Right lobe of liver (tissue), 6 donors: ENCODE results near the gene CLDN20. TPM values are rescaled to one million over a fixed set of nuclear protein-coding genes. Genes with fewer than 3 reads are reported as not detected.
A peak's percentile ranks its signal among the peaks of the same experiment; 100 is the strongest.

Experiments
- ATAC-seq, 4 donors: fragments of 200-7000 bp; cut with Tn5 transposase; one replicate each; pipeline ENCODE4 v1.9.1; 2020; ENCODE audit warnings: mild to moderate bottlenecking in 4 of 4, moderate library complexity in 4 of 4
- DNase-seq, 3 donors: peaks; one replicate each; pipeline ENCODE4 v3.0.0-alpha.2; 2020
- H3K27ac ChIP-seq, 3 donors: fragments of 200-600 bp; one replicate each; pipeline ENCODE4 v1.8.0; 2022
- H3K27me3 ChIP-seq, 2 donors: fragments of 200-600 bp; one replicate each; pipeline ENCODE4 v1.8.0; 2022
- H3K36me3 ChIP-seq, 4 donors: fragments of 200-600 bp; sonication (generic) in 1 of 4; one replicate each; pipeline versions ENCODE4 v1.5.1 to v1.8.0; 2017 to 2022; ENCODE audit warnings: control low read depth in 1 of 4
- H3K4me1 ChIP-seq, 4 donors: fragments of 200-600 bp; sonication (generic) in 1 of 4; one replicate each; pipeline versions ENCODE4 v1.5.1 to v1.8.0; 2017 to 2022; ENCODE audit warnings: control low read depth in 1 of 4
- H3K4me3 ChIP-seq, 3 donors: fragments of 200-600 bp; one replicate each; pipeline ENCODE4 v1.8.0; 2022
- H3K9me3 ChIP-seq, 4 donors: fragments of 200-600 bp; sonication (generic) in 1 of 4; one replicate each; pipeline versions ENCODE4 v1.5.1 to v1.8.0; 2017 to 2022; ENCODE audit warnings: control low read depth in 1 of 4
- CTCF ChIP-seq, 4 donors: fragments of 200-600 bp in 3 of 4; fragments of 450-650 bp in 1 of 4; IDR thresholded peaks; one replicate each; pipeline versions ENCODE4 v1.5.1 to v1.8.0; 2016 to 2022; ENCODE audit warnings: antibody characterized with exemption in 4 of 4, mild to moderate bottlenecking in 2 of 4
- POLR2A ChIP-seq: fragments of 450-650 bp; IDR thresholded peaks from one replicate; pipeline ENCODE4 v1.6.1; 2017; ENCODE audit warnings: antibody characterized with exemption, mild to moderate bottlenecking
- WGBS: methylation state at CpG from one replicate; pipeline ENCODE4 v1.1.6; 2018; ENCODE audit warnings: low coverage, low lambda C conversion rate; ENCODE audit not compliant: insufficient coverage; ENCODE audit errors: missing lambda C conversion rate; 5-methylcytosine and 5-hydroxymethylcytosine counted together
- intact Hi-C, 2 donors: fragments of 100-400 bp; cut with DNase I; formaldehyde crosslinking; loops; one replicate each; pipeline versions ENCODE4 v1.11.2 to v1.14.1; 2022
- total RNA-seq, 6 experiments: library from RNA; depleted of rRNA in 2 of 6; stranded (reverse); fragments of >200 nt in 2 of 6; fragmentation: NEBNext Ultra II Directional in 3 of 6; extraction: Animal tissue kit (Norgen Biotek cat#: 25700) in 3 of 6; gene quantifications; one replicate each; pipeline versions ENCODE4 v1.1.0 to v1.2.4, GENCODE V29; 2016 to 2023
- donor health status: DM: no; HTN: yes; CAD: no.
- donor health status: DM: no; HTN: no; CAD: no.
- donor health status: DM: no; HTN: no; CAD: no.
- donor health status: DM: no; HTN: yes; CAD: no.
- donor health status: DM: no; HTN: yes; CAD: no.

The CLDN20 gene
- total RNA-seq, 6 experiments from 2014 or later = not detected

DNA sequence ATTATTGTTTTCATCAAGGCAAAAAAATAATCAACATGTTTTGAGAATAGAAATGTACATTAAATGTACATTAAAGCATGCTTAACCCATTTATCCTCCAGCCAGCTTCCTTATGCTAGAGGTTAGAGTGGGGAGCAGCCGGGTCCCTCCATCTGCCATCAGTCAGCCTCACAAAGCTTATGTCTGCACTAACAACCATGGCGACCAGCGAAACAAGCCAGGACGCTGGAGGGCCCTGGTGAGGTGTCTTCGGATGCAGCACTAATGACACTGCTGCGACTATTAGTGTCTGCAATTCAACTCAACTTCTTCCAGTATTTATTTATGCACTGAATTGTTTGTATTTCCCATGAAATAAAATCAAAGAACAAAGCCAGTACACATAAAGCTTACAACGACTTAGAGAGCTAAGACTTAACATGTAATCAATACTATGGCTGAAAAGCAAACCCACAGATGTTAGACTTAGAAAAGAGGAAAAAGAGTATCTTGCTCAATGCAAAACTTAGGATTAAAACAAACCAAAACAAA, 6.8 kb downstream of the CLDN20 start:
- H3K36me3 ChIP-seq = no peaks in the 10 kb centered on the region
- no peaks in the 10 kb centered on the region for H3K4me1 ChIP-seq
- ATAC-seq (no peak), DNase-seq (no peak)
- TF ChIP-seq CTCF (IDR thresholded peaks at IDR 0.05) = no peak
- TF ChIP-seq POLR2A = no peak
- H3K27me3 ChIP-seq = no peaks in the 10 kb centered on the region
- no peak overlapping the region for H3K27ac ChIP-seq
- 87% methylated on average over 7 of the region's 7 CpGs for WGBS
- no peaks in the 10 kb centered on the region for H3K9me3 ChIP-seq
- no peak overlapping the region for H3K4me3 ChIP-seq
- intact Hi-C loops = no loop called here

GRCh38 chr6:155271145-155271544, 7.3 kb downstream of the CLDN20 start:
- Histone ChIP-seq H3K9me3 (no peaks in the 10 kb centered on the region), H3K27ac (no peak overlapping the region), H3K27me3 (no peaks in the 10 kb centered on the region), H3K4me1 (no peaks in the 10 kb centered on the region), H3K36me3 (no peaks in the 10 kb centered on the region), H3K4me3 (no peak overlapping the region)
- intact Hi-C loops = no loop called here
- no peak for ATAC-seq
- TF ChIP-seq CTCF (IDR thresholded peaks at IDR 0.05) (no peak), POLR2A (no peak)
- DNase-seq = no peak

- no peaks in the 10 kb centered on the region for H3K4me1 ChIP-seq
- TF ChIP-seq POLR2A (no peak), CTCF (IDR thresholded peaks at IDR 0.05) (no peak)
- ATAC-seq = no peak
- no peaks in the 10 kb centered on the region for H3K36me3 ChIP-seq
- H3K4me3 ChIP-seq = no peak overlapping the region
- no peaks in the 10 kb centered on the region for H3K27me3 ChIP-seq
- H3K9me3 ChIP-seq = no peaks in the 10 kb centered on the region
- intact Hi-C loops = no loop called here
- no peak for DNase-seq
- H3K27ac ChIP-seq = no peak overlapping the region
- WGBS = 88% methylated on average over 8 of the region's 8 CpGs
These were observed 8.8 kb downstream of the CLDN20 start for GRCh38 chr6:155272353-155273232.

GRCh38 chr6:155273431-155273830, 9.6 kb downstream of the CLDN20 start:
- Histone ChIP-seq H3K36me3 (no peaks in the 10 kb centered on the region), H3K27me3 (no peaks in the 10 kb centered on the region), H3K4me3 (no peak overlapping the region), H3K27ac (no peak overlapping the region), H3K4me1 (no peaks in the 10 kb centered on the region), H3K9me3 (no peaks in the 10 kb centered on the region)
- intact Hi-C loops = no loop called here
- 52% methylated on average over 3 of the region's 3 CpGs for WGBS
- ATAC-seq = peak in 1 of 4 donors; percentile 57
- TF ChIP-seq CTCF (IDR thresholded peaks at IDR 0.05) (no peak), POLR2A (no peak)
- no peak for DNase-seq
